ENCODE results near the gene PHC2.
"Not testable (repeated sequence)": the region's sequence is repeated elsewhere in the genome, so short reads cannot be mapped to it uniquely, and the experiment has no call there.

PHC2 gene

GRCh38 chr1:33327587-33328325 is 103.1 kb downstream of the PHC2 start:
- DNase-seq = no peak

GRCh38 chr1:33326785-33327184 is 104.1 kb downstream of the PHC2 start:
- DNase-seq = no peak

GRCh38 chr1:33324677-33325575 is 106.0 kb downstream of the PHC2 start:
- DNase-seq = no peak

GRCh38 chr1:33323663-33324477 is 107.0 kb downstream of the PHC2 start:
- no peak for DNase-seq

GRCh38 chr1:33322870-33323585 is 107.9 kb downstream of the PHC2 start:
- no peak for DNase-seq

- DNase-seq = no peak
Measured at GRCh38 chr1:33322109-33322508, 108.8 kb downstream of the PHC2 start.

- DNase-seq = no peak
Measured at GRCh38 chr1:33321178-33321577, 109.7 kb downstream of the PHC2 start.

- no peak for DNase-seq
Measured at GRCh38 chr1:33320619-33321165, 110.2 kb downstream of the PHC2 start, which contains the start of gene A3GALT2. A3GALT2 (minus strand) TSS chr1:33321098; CDS start chr1:33321098, 0 bp downstream.

GRCh38 chr1:33319949-33320618 is 110.8 kb downstream of the PHC2 start:
- no peak for DNase-seq

- no peak for DNase-seq
Measured at GRCh38 chr1:33319186-33319948, 111.5 kb downstream of the PHC2 start.

GRCh38 chr1:33317946-33318345 is 112.9 kb downstream of the PHC2 start:
- no peak for DNase-seq

- DNase-seq = no peak
Measured at GRCh38 chr1:33317354-33317753, 113.5 kb downstream of the PHC2 start.

- DNase-seq = no peak
Measured at GRCh38 chr1:33316601-33317000, 114.3 kb downstream of the PHC2 start.

GRCh38 chr1:33314416-33314815 is 116.5 kb downstream of the PHC2 start:
- DNase-seq = no peak

GRCh38 chr1:33312413-33312749 is 118.5 kb downstream of the PHC2 start:
- DNase-seq = no peak

- no peak for DNase-seq
Measured at GRCh38 chr1:33311706-33312412, 119.0 kb downstream of the PHC2 start.

GRCh38 chr1:33310702-33311101 is 120.2 kb downstream of the PHC2 start:
- no peak for DNase-seq

GRCh38 chr1:33309351-33309750 is 121.5 kb downstream of the PHC2 start:
- not testable (repeated sequence) for DNase-seq

- no peak for DNase-seq
Measured at GRCh38 chr1:33307494-33307864, 123.4 kb downstream of the PHC2 start.

Data from stimulated activated naive CD4-positive, alpha-beta T cell treated with Interleukin-2 at 50 U/mL for 16 hours (primary cell).